SK-N-SH (cell line): ENCODE measurements around the gene CEP63.

ENCODE experiments used
- CTCF ChIP-seq: fragments of 200-600 bp; sonication (generic); IDR thresholded peaks from 2 replicates; pipeline ENCODE4 v1.6.1; 2017; ENCODE audit warnings: antibody characterized with exemption, mild to moderate bottlenecking, moderate library complexity
- EZH2phosphoT487 ChIP-seq: fragments of 200-600 bp; sonication (generic); IDR thresholded peaks from 2 replicates; pipeline ENCODE4 v1.6.1; 2017; ENCODE audit warnings: low read depth, mixed run types, mild to moderate bottlenecking, antibody characterized with exemption, moderate library complexity, borderline replicate concordance
- FOXJ3 ChIP-seq: sonication (generic); formaldehyde crosslinking; IDR thresholded peaks from 2 replicates; pipeline ENCODE4 v1.5.1; 2020; ENCODE audit warnings: mild to moderate bottlenecking, missing genetic modification reagents
- FOXM1 ChIP-seq: IDR thresholded peaks from 2 replicates; pipeline ENCODE4 v1.4.0; 2012; ENCODE audit warnings: low read depth, mild to moderate bottlenecking
- GABPA ChIP-seq: IDR thresholded peaks from 2 replicates; pipeline ENCODE4 v1.4.0; 2012; ENCODE audit warnings: low read depth, mild to moderate bottlenecking
- POLR2AphosphoS5 ChIP-seq: IDR thresholded peaks from 2 replicates; pipeline ENCODE4 v1.6.1; 2012; ENCODE audit warnings: low read depth, low read length
- TAF1 ChIP-seq: IDR thresholded peaks from 2 replicates; pipeline ENCODE4 v1.6.1; 2012; ENCODE audit warnings: low read depth, mild to moderate bottlenecking, low read length, moderate library complexity, borderline replicate concordance

- TF ChIP-seq FOXJ3 (CRISPR knock-in tag) (no peak), CTCF (no peak), POLR2AphosphoS5 (no peak), FOXM1 (no peak), GABPA (no peak), TAF1 (no peak), EZH2phosphoT487 (no peak)
These were observed 66.9 kb downstream of the CEP63 start for GRCh38 chr3:134552784-134553183.
